A549 (cell line): ENCODE measurements around the gene HPCAL1. TPM values are rescaled to one million over a fixed set of nuclear protein-coding genes. Genes with fewer than 3 reads are reported as not detected.

Source experiments
- ATAC-seq, 2 experiments: fragments of 200-7000 bp in 1 of 2; fragments of >200 bp in 1 of 2; cut with Nextera tagmentation in 1 of 2; cut with Tn5 transposase in 1 of 2; 3 replicates each; pipeline versions ENCODE4 v1.8.0 to v1.9.1; 2018 to 2020; ENCODE audit warnings: mild to moderate bottlenecking in 1 of 2, moderate library complexity in 1 of 2
- CTCF ChIA-PET: fragments of 300-600 bp; sonication (Branson Sonifier 250); formaldehyde crosslinking; extraction: SDS; loops from one replicate; lab custom pipeline; 2021; ENCODE audit warnings: antibody characterized with exemption, inconsistent platforms; lab: Yijun Ruan, JAX
- POLR2A ChIA-PET: fragments of 350-600 bp; formaldehyde crosslinking; extraction: SDS; loops from one replicate; lab custom pipeline; 2021; ENCODE audit warnings: antibody characterized with exemption, inconsistent platforms; lab: Yijun Ruan, JAX
- DNase-seq, 2 experiments: peaks; one replicate each; pipeline versions ENCODE4 v3.0.0 to v3.0.0-alpha.2; 2011 to 2016; ENCODE audit warnings: low read depth in 1 of 2, low spot score in 1 of 2
- FAIRE-seq: peaks from 2 replicates; lab custom pipeline; 2011; peaks lifted over from hg19 to GRCh38; lab: Jason Lieb, UNC
- H3K27ac ChIP-seq, 2 experiments: fragments of >200 bp; sonication (Bioruptor Twin); formaldehyde crosslinking; 3 replicates each; pipeline ENCODE4 v1.5.1; 2016 to 2017
- H3K4me1 ChIP-seq: fragments of >200 bp; sonication (Bioruptor Twin); formaldehyde crosslinking; 3 replicates; pipeline ENCODE4 v1.6.1; 2016
- H3K4me2 ChIP-seq: fragments of >200 bp; sonication (Bioruptor Twin); formaldehyde crosslinking; 3 replicates; pipeline ENCODE4 v1.6.1; 2016
- H3K4me3 ChIP-seq: fragments of >200 bp; sonication (Bioruptor Twin); formaldehyde crosslinking; 3 replicates; pipeline ENCODE4 v1.5.1; 2016
- H3K9me3 ChIP-seq: fragments of >200 bp; sonication (Bioruptor Twin); formaldehyde crosslinking; 3 replicates; pipeline ENCODE4 v1.6.1; 2016
- ATOH8 ChIP-seq: fragments of 250-450 bp; sonication (Bioruptor Pico); IDR thresholded peaks from 2 replicates; pipeline ENCODE4 v1.5.0; 2020; ENCODE audit warnings: low read depth, mild to moderate bottlenecking, moderate library complexity
- FOXS1 ChIP-seq: fragments of 250-450 bp; sonication (Bioruptor Pico); IDR thresholded peaks from 2 replicates; pipeline ENCODE4 v1.5.0; 2020; ENCODE audit warnings: mild to moderate bottlenecking, moderate library complexity
- HDAC2 ChIP-seq: fragments of 200-600 bp; sonication (generic); IDR thresholded peaks from 2 replicates; pipeline ENCODE4 v1.6.1; 2016
- HEYL ChIP-seq: fragments of 250-450 bp; sonication (Bioruptor Pico); IDR thresholded peaks from 2 replicates; pipeline ENCODE4 v1.8.0; 2021; ENCODE audit warnings: mild to moderate bottlenecking, moderate library complexity
- HOXA7 ChIP-seq: fragments of 250-450 bp; sonication (Bioruptor Pico); IDR thresholded peaks from 2 replicates; pipeline ENCODE4 v1.5.0; 2020; ENCODE audit warnings: mild to moderate bottlenecking, moderate library complexity
- HOXB13 ChIP-seq: fragments of 250-450 bp; sonication (Bioruptor Pico); IDR thresholded peaks from 2 replicates; pipeline ENCODE4 v1.5.0; 2020; ENCODE audit warnings: low read depth, mild to moderate bottlenecking, moderate library complexity
- JUN ChIP-seq, 2 experiments: fragments of >200 bp; sonication (Bioruptor Twin); formaldehyde crosslinking; IDR thresholded peaks; 2 replicates in 1 of 2; 3 replicates in 1 of 2; pipeline ENCODE4 v1.6.1; 2016 to 2017
- JUNB ChIP-seq: fragments of >200 bp; sonication (Bioruptor Twin); formaldehyde crosslinking; IDR thresholded peaks from 2 replicates; pipeline ENCODE4 v1.6.1; 2016
- KDM1A ChIP-seq: fragments of 200-600 bp; sonication (generic); IDR thresholded peaks from 2 replicates; pipeline ENCODE4 v1.6.1; 2016; ENCODE audit warnings: low read depth, mild to moderate bottlenecking
- MAFK ChIP-seq: fragments of 450-650 bp; IDR thresholded peaks from 2 replicates; pipeline ENCODE4 v1.6.1; 2014; ENCODE audit not compliant: partially characterized antibody
- MAX ChIP-seq: IDR thresholded peaks from 2 replicates; pipeline ENCODE4 v1.6.1; 2012
- MAZ ChIP-seq: fragments of 150-350 bp; IDR thresholded peaks from 2 replicates; pipeline ENCODE4 v1.6.1; 2014; ENCODE audit warnings: antibody characterized with exemption, low read depth, low read length, borderline replicate concordance
- NR3C1 ChIP-seq: fragments of >200 bp; sonication (Bioruptor Twin); formaldehyde crosslinking; IDR thresholded peaks from 3 replicates; pipeline ENCODE4 v1.6.1; 2017
- POLR2A ChIP-seq: IDR thresholded peaks from 2 replicates; pipeline ENCODE4 v1.6.1; 2012; ENCODE audit warnings: mild to moderate bottlenecking, low read length
- RAD21 ChIP-seq, 2 experiments: fragments of >200 bp in 1 of 2; sonication (Bioruptor Twin) in 1 of 2; formaldehyde crosslinking in 1 of 2; IDR thresholded peaks in 1 of 2; conservative IDR thresholded peaks in 1 of 2; 2 replicates in 1 of 2; 3 replicates in 1 of 2; pipeline ENCODE4 v1.6.1; 2012 to 2018; ENCODE audit warnings: inconsistent platforms in 1 of 2
- RARB ChIP-seq: fragments of 250-450 bp; sonication (Bioruptor Pico); IDR thresholded peaks from 2 replicates; pipeline ENCODE4 v1.8.0; 2021; ENCODE audit warnings: mild to moderate bottlenecking, moderate library complexity
- REST ChIP-seq: fragments of 200-600 bp; sonication (generic); IDR thresholded peaks from 2 replicates; pipeline ENCODE4 v1.6.1; 2016; ENCODE audit warnings: antibody characterized with exemption, mild to moderate bottlenecking, moderate library complexity
- SREBF2 ChIP-seq: fragments of 450-650 bp; IDR thresholded peaks from 2 replicates; pipeline ENCODE4 v1.6.1; 2014; ENCODE audit warnings: mild to moderate bottlenecking, moderate library complexity
- TP53 ChIP-seq: fragments of 250-450 bp; sonication (Bioruptor Pico); IDR thresholded peaks from 2 replicates; pipeline ENCODE4 v1.5.0; 2021; ENCODE audit warnings: mild to moderate bottlenecking, moderate library complexity
- USF2 ChIP-seq: fragments of 450-650 bp; IDR thresholded peaks from 2 replicates; pipeline ENCODE4 v1.6.1; 2014; ENCODE audit warnings: antibody characterized with exemption
- ZC3H11A ChIP-seq: fragments of 450-650 bp; IDR thresholded peaks from 2 replicates; pipeline ENCODE4 v1.6.1; 2014; ENCODE audit warnings: antibody characterized with exemption, mild to moderate bottlenecking
- ZSCAN20 ChIP-seq: fragments of 250-450 bp; sonication (Bioruptor Pico); IDR thresholded peaks from 2 replicates; pipeline ENCODE4 v1.8.0; 2022; ENCODE audit warnings: mild to moderate bottlenecking, moderate library complexity
- WGBS: methylation state at CpG from one replicate; pipeline ENCODE4 v1.1.6; 2017; ENCODE audit errors: missing lambda C conversion rate; 5-methylcytosine and 5-hydroxymethylcytosine counted together
- polyA plus RNA-seq, 4 experiments: library from polyadenylated mRNA; depleted of rRNA in 3 of 4; stranded (reverse); fragments of >200 nt; fragmentation: RNase III in 1 of 4; extraction: RNeasy Plus Mini Kit Qiagen cat#74134 plus additional on column Dnase treatment in 1 of 4; gene quantifications; 2 replicates in 3 of 4; 3 replicates in 1 of 4; pipeline ENCODE4 v1.2.3, GENCODE V29; 2011 to 2017

The HPCAL1 gene
- polyA plus RNA-seq, 2 of the 4 experiments (the other 2 are of a cell fraction), result 44.4 to 66.4 TPM

DNA sequence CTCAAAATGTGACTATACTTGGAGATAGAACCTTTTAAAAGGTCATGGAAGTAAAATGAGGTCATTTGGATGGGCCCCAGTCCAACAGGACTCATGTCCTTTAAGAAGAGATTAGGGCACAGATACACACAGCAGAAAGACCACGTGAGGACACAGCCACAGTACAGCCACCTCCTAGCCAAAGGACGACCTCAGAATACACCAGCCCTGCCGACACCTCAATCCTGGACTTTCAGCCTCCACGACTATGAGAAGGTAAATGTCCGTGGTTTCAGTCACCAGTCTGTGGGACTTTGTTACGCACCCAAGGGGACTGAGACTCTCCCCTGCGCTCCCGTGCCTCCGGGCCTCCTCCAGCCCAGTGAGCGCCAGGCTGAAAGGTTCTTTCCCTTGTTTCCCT, 30.2 kb upstream of the HPCAL1 start:
- Histone ChIP-seq H3K4me3 (no peak overlapping the region), H3K4me2 (no peak overlapping the region), H3K27ac (peak overlapping the region in 1 of 2 experiments; percentile 75; a peak in 1 of 6 replicates), H3K9me3 (no peaks in the 10 kb centered on the region), H3K4me1 (peaks cover 22% of the 10 kb centered on the region)
- DNase-seq (no peak), FAIRE-seq (no peak), ATAC-seq (no peak)
- WGBS, result 92% methylated on average over 10 of the region's 10 CpGs
- ChIA-PET CTCF (interaction anchor here (0.6 to 4.7 kb wide), 4 partner anchors 137 to 679 kb away, joined by 3 to 86 read pairs (median 16); no protein-coding TSS in a partner anchor), POLR2A (no interaction called here)
- TF ChIP-seq ZSCAN20 (CRISPR knock-in tag), result no peak

DNA sequence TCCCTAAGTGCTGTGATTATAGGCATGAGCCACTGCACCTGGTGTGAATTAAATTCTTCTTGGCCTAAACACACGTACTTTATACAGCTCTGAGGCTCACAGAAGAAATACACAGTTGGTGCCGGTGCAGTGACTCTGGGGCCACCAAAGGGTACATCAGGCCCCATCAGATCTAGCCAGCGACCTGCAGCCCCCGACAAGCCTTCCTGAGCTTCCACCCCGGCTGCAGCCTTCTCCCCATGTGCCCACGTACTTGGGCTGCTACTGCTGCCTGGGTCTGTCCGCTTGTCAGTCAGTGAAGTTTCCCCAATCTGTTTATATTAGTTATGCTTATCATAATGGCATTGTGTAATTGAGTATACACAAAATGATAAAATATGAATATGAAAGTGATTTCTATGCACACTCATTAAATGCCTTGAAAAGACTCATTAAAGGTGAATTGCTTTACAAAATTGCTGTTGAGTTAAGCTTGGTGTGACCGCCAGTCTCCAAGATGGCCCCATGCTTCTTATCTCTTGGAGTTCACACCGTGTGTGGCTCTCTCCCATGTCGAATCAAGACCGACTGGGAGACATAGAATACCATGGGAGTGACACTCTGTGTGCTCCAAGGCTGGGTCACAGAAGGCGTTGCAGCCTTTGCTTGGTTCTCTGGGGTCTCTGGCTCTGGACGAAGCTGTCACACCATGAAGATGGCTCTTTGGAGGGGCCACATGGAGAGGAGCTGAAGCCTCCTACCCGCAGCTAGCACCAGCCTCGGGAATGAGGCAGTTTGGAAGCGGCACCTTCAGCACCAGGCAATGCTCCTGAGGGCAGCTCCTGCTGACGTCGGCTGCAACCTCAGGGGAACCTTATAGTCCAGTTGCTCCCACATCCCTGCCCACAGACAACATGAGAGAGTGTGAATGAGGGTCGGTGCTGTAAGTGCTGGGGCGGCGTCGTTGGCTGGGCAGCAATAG, 29.2 kb upstream of the HPCAL1 start:
- H3K4me3 ChIP-seq, result no peak overlapping the region
- peaks cover 32% of the 10 kb centered on the region for H3K4me1 ChIP-seq
- ChIA-PET CTCF (interaction anchor here (0.6 to 4.7 kb wide), 4 partner anchors 54 to 678 kb away, joined by 3 to 86 read pairs (median 3); no protein-coding TSS in a partner anchor), POLR2A (no interaction called here)
- TF ChIP-seq MAX (no peak), RARB (CRISPR knock-in tag) (no peak), ATOH8 (no peak), REST (no peak), MAZ (no peak), ZC3H11A (no peak), HDAC2 (no peak), MAFK (no peak), TP53 (CRISPR knock-in tag) (no peak), HOXA7 (CRISPR knock-in tag) (no peak), HEYL (CRISPR knock-in tag) (no peak), NR3C1 (no peak), HOXB13 (CRISPR knock-in tag) (no peak), FOXS1 (CRISPR knock-in tag) (no peak), POLR2A (no peak), JUNB (no peak), SREBF2 (no peak), RAD21 (conservative IDR thresholded peaks at IDR 0.05 in 1 of 2, IDR thresholded peaks at IDR 0.05 in 1 of 2) (no peak)
- peak overlapping the region in 1 of 2 experiments; percentile 1; a peak in 1 of 6 replicates for H3K27ac ChIP-seq
- H3K9me3 ChIP-seq, result no peaks in the 10 kb centered on the region
- no peak for ATAC-seq
- no peak overlapping the region for H3K4me2 ChIP-seq
- no peak for DNase-seq
- FAIRE-seq, result no peak
- WGBS, result 87% methylated on average over 22 of the region's 22 CpGs

- POLR2A ChIA-PET, result no interaction called here
Observed at GRCh38 chr2:10274376-10274775, 28.3 kb upstream of the HPCAL1 start.

More at GRCh38 chr2:10274376-10274775, 28.3 kb upstream of the HPCAL1 start:
- no peak for TF ChIP-seq KDM1A
- TF ChIP-seq SREBF2, result no peak
- TF ChIP-seq USF2, result no peak
- no peak for TF ChIP-seq JUN (IDR thresholded peaks at IDR 0.05)
- TF ChIP-seq RAD21 (conservative IDR thresholded peaks at IDR 0.05 in 1 of 2, IDR thresholded peaks at IDR 0.05 in 1 of 2), result no peak
- no peak for TF ChIP-seq RARB (CRISPR knock-in tag)
- Histone ChIP-seq H3K4me3 (no peak overlapping the region), H3K27ac (peak overlapping the region in 1 of 2 experiments; percentile 1; a peak in 1 of 6 replicates), H3K9me3 (no peaks in the 10 kb centered on the region), H3K4me2 (no peak overlapping the region), H3K4me1 (peaks cover 37% of the 10 kb centered on the region)
- 89% methylated on average over 14 of the region's 14 CpGs for whole genome bisulfite sequencing
- FAIRE-seq (no peak), DNase-seq (no peak), ATAC-seq (no peak)
- CTCF ChIA-PET, result interaction anchor here (0.9 to 1.8 kb wide), 2 partner anchors 11 to 55 kb away, joined by 3 to 6 read pairs; no protein-coding TSS in a partner anchor
